Measurements from ENCODE around the gene SGMS1. TPM values are rescaled to one million over a fixed set of nuclear protein-coding genes. Genes with fewer than 3 reads are reported as not detected.

Gene SGMS1
- total and polyA plus RNA-seq, 7 donors: 3.5 to 81.3 (median 55.7) TPM

DNA sequence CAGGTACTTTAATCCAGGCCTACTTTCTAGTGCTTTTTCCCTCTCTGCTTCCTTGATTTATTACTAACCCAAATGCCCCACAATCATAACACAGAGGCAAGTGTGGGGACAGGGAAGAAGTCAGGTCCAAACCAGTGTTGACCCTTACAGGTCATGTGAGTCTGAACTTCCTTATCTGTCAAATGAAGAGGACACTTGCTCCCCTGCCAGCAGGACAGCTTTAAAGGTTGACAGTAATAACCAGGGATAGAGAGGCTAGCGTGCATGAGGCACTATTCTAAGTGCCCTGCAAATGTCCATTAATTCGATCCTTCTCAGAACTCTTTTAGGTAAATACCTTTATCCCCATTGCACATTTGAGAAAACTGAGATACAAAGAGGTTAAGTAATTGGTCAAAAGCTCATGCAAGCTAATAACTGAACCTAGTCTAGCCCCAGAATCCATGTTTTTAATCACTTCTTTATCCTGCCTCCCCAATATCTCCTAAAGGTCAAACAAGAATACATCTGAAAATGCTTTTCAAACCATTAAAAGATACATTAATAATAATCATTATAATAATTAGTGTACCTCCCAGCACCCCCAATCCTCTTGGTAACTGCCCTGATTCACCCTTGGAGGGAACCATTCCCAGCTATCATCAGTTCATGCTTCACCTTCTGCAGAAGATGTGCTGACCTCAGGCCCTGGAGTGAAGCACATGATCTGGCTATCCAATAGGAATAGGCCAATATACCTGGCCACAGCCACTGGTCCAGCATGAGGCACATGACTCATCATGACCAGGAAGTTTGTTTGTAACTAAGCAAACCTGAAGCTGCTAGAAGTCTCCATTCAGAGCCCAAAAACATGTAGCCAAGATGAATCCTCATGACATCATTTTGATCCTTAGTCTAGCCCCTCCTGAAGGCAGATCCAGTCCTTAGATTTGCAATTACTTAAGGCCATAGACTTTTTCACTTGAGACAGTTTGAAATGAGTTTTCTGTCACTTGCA lies 40.7 kb downstream of the SGMS1 start:
- no peak overlapping the region for H3K4me3 ChIP-seq
- H3K27ac ChIP-seq: no peak overlapping the region

DNA sequence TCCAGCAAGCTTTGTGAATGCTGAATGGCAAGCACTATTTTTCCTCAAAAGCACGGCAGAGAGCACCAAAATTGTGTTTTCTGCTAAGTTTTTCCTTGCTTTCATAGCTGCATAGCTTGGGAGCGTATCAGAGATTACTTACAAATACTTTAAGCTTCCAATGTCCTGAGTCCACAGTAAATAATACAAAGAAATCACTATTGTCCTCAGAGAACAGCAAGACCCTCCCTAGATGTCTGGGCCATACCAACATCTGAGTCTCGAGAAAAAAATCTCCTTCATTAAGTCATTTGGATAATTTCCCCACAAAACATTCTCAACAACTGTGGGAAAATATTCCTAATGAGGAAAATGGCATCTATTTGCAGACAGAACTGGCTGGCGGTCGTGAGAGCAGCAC lies 41.7 kb downstream of the SGMS1 start:
- no peak overlapping the region for H3K27ac ChIP-seq

More for the DNA sequence above, 40.7 kb downstream of the SGMS1 start:
- intact Hi-C loops (cut with DNase I): no loop called here
- Histone ChIP-seq H3K9me3 (no peaks in the 10 kb centered on the region), H3K36me3 (peaks cover 0 to 5% (median 0%) of the 10 kb centered on the region in 4 donors), H3K4me1 (peaks cover 0 to 17% (median 7%) of the 10 kb centered on the region in 4 donors), H3K27me3 (no peaks in the 10 kb centered on the region)
- no peak for DNase-seq
- 94 to 97% methylated on average over 2 of the region's 2 CpGs for WGBS, 2 donors
- TF ChIP-seq, protein P1, sequence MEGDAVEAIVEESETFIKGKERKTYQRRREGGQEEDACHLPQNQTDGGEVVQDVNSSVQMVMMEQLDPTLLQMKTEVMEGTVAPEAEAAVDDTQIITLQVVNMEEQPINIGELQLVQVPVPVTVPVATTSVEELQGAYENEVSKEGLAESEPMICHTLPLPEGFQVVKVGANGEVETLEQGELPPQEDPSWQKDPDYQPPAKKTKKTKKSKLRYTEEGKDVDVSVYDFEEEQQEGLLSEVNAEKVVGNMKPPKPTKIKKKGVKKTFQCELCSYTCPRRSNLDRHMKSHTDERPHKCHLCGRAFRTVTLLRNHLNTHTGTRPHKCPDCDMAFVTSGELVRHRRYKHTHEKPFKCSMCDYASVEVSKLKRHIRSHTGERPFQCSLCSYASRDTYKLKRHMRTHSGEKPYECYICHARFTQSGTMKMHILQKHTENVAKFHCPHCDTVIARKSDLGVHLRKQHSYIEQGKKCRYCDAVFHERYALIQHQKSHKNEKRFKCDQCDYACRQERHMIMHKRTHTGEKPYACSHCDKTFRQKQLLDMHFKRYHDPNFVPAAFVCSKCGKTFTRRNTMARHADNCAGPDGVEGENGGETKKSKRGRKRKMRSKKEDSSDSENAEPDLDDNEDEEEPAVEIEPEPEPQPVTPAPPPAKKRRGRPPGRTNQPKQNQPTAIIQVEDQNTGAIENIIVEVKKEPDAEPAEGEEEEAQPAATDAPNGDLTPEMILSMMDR (IDR thresholded peaks at IDR 0.05): no peak
- no peak for TF ChIP-seq POLR2AphosphoS5 (IDR thresholded peaks at IDR 0.05)
- TF ChIP-seq POLR2A (IDR thresholded peaks at IDR 0.05): no peak
- TF ChIP-seq EP300 (IDR thresholded peaks at IDR 0.05): no peak

DNA sequence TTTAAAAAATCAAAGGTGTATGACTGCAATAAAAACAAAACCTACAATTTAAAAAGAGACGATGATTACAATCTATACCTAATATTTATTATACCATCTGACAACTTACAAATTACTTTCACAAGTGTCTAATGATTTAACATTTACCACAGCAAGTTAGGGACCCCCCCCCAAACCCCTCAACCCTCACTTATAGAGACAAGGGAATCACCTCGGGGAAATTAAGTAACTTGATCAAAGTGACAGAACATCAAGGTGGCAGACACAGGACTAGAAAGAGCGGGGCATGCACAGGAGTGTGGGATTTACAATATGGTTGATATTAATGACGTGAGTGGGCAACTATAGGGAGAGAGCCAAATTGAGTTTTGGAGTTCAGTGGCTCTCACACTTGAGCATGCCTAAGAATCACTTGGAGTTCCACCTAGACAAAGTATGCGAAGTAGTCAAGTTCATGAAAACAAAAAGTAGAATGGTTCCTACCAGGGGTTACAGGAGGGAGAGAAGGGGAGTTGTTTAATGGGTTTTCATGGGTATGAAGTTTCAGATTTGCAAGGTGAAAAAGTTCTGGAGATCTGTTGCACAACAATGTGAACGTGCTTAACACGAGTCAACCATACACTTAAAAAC lies 43.4 kb downstream of the SGMS1 start:
- WGBS, 2 donors: 35 to 72% methylated on average over 7 of the region's 7 CpGs
- H3K4me1 ChIP-seq: peaks cover 0 to 37% (median 26%) of the 10 kb centered on the region in 4 donors
- H3K27ac ChIP-seq: no peak overlapping the region

More for the DNA sequence above, 41.7 kb downstream of the SGMS1 start:
- DNase-seq: no peak
- no peaks in the 10 kb centered on the region for H3K27me3 ChIP-seq
- H3K4me3 ChIP-seq: no peak overlapping the region
- 88 to 89% methylated on average over 5 of the region's 5 CpGs for WGBS, 2 donors
- H3K9me3 ChIP-seq: no peaks in the 10 kb centered on the region
- H3K4me1 ChIP-seq: peaks cover 0 to 27% (median 17%) of the 10 kb centered on the region in 4 donors
- TF ChIP-seq POLR2A (IDR thresholded peaks at IDR 0.05) (no peak), POLR2AphosphoS5 (IDR thresholded peaks at IDR 0.05) (no peak), EP300 (IDR thresholded peaks at IDR 0.05) (no peak)
- TF ChIP-seq, protein P1 (IDR thresholded peaks at IDR 0.05): no peak
- intact Hi-C loops (cut with DNase I): no loop called here
- H3K36me3 ChIP-seq: no peaks in the 10 kb centered on the region

DNA sequence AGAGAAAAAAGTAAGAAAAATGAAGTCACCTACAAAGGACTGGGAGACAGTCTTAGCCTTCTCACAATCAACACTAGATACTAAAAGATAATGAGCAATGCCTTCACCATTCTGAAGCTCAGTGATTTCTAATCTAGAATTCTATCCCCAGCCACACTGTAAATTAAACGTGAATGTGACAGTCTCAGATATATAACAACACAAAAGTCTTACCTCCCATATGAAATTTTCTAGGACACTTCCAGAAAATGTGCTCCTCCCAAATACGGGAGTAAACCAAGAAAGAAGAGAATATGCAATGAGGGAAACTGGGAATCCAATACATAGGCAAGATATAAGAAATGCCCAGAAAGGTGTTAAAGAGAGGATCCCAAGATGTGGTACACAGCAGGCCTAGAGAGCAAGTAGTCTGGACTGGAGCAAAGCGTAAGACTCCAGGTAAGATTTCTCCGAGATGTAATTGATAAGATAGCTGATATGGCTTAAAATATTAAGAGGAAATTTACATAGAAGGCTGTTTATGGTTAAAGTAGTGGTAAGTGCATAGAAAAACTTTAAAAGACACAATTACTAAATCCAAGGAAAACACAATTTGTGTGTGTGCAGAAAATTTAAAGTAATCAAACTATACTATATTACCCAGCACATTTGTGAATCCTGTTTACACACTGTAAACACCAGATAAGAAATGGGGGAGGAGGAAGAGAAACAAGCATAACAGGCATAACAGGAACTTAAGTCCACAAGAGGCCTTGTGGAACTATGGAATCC lies 44.1 kb downstream of the SGMS1 start:
- WGBS, 2 donors: 23 to 74% methylated on average over 4 of the region's 4 CpGs
- no peak for DNase-seq

More for the DNA sequence above, 43.4 kb downstream of the SGMS1 start:
- Histone ChIP-seq H3K9me3 (no peaks in the 10 kb centered on the region), H3K27me3 (no peaks in the 10 kb centered on the region), H3K4me3 (no peak overlapping the region), H3K36me3 (no peaks in the 10 kb centered on the region)
- TF ChIP-seq EP300 (IDR thresholded peaks at IDR 0.05) (no peak), POLR2A (IDR thresholded peaks at IDR 0.05) (no peak), POLR2AphosphoS5 (IDR thresholded peaks at IDR 0.05) (no peak)
- TF ChIP-seq, protein P1 (IDR thresholded peaks at IDR 0.05): no peak
- DNase-seq: no peak
- intact Hi-C loops (cut with DNase I): no loop called here

More for the DNA sequence above, 44.1 kb downstream of the SGMS1 start:
- no peak overlapping the region for H3K4me3 ChIP-seq
- H3K9me3 ChIP-seq: no peaks in the 10 kb centered on the region
- peaks cover 0 to 37% (median 22%) of the 10 kb centered on the region in 4 donors for H3K4me1 ChIP-seq
- TF ChIP-seq POLR2AphosphoS5 (IDR thresholded peaks at IDR 0.05): no peak
- TF ChIP-seq, protein P1 (IDR thresholded peaks at IDR 0.05): no peak
- no peak for TF ChIP-seq EP300 (IDR thresholded peaks at IDR 0.05)
- TF ChIP-seq POLR2A (IDR thresholded peaks at IDR 0.05): no peak
- no peaks in the 10 kb centered on the region for H3K36me3 ChIP-seq
- no peaks in the 10 kb centered on the region for H3K27me3 ChIP-seq
- no peak overlapping the region for H3K27ac ChIP-seq
- intact Hi-C loops (cut with DNase I): no loop called here
